ENCODE measurements around the gene HSP90AB1.

HSP90AB1 gene

DNA sequence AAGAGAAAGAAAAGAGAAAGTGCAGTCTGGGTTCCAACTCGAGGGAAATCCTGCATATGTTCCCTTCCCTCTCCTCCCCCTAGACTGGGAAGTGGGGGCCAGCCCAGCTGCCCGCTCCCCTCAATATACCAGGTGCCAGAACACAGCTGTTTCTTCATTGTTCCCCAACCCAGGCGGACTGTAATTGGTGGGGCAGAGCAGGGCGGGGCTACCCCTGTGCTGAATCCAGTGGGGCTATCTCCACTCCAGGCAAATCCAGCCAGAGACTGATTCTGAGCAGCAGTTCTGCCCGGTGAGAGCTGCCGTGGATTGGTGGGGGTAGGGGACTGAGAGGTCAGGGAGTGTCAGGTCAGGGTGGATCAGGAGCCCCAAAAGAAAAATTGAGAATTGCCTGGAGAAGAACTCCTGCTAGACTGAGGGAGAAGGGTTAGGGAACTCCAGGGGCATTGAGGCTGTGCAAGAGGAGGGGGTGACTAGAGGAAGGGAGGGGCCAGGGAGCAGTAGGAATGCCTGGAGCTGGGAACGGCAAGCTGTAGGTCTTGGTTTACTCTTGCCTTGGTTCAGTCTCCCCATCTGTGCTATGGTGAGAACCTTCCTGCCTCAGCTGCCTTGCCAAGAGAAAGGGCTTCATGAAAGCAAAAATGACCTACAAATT lies 30.1 kb upstream of the HSP90AB1 start, which contains the start of gene MYMX:
Gene MYMX (plus strand): TSS at position 250 of the 655 bp plus-strand sequence. CDS start 546 bp downstream, outside the sequence.
- Histone ChIP-seq H3K9me3 (ENCODE audit: control insufficient read depth, low read length) (no peaks in the 10 kb centered on the region), H3K9ac (ENCODE audit: low read length) (peak within 1 kb of the TSS; percentile 81), H3K27me3 (replicated peaks; ENCODE audit: control insufficient read depth, insufficient read depth, low read length) (no peaks in the 10 kb centered on the region), H3K36me3 (ENCODE audit: control insufficient read depth, insufficient read depth, low read length, severe bottlenecking) (no peaks in the 10 kb centered on the region), H3K4me1 (ENCODE audit: control insufficient read depth, insufficient read depth, low read length) (peaks cover 40% of the 10 kb centered on the region), H3K4me3 (ENCODE audit: low read length) (peak within 1 kb of the TSS; percentile 26)
- no peak for DNase-seq (ENCODE audit: low read depth)

DNA sequence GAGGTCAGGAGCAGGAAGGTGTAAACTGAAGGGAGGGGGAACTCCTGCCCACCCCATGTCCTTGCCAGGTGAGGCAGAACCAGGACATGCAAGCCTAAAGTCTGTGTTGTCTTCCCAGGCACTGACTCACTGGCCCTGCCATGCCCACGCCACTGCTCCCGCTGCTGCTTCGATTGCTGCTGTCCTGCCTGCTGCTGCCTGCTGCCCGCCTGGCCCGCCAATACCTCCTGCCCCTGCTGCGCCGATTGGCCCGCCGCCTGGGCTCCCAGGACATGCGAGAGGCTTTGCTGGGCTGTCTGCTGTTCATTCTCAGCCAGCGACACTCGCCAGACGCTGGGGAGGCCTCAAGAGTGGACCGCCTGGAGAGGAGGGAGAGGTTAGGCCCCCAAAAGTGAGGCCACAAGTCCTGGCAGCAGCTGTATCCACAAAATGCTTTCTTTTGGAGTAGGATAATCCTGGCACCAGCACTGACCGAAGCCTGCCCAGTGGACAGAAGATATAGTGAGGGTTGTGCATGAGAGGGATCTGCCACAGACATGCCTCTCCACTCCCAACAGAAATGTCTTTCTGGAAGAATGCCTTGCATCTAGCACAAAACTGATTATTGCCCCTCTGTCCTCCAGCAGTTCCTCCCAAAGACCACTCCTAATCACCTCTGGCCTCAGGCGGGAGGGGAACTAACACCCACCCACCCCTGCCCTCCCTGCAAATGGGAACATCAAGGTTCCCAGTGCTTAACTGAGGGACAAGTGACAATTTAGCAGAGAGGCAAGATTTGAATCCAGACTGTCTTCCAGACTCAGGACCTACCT lies 29.4 kb upstream of the HSP90AB1 start:
- Histone ChIP-seq H3K4me3 (ENCODE audit: low read length) (peak overlapping the region; percentile 26), H3K9ac (ENCODE audit: low read length) (peak overlapping the region; percentile 81)

DNA sequence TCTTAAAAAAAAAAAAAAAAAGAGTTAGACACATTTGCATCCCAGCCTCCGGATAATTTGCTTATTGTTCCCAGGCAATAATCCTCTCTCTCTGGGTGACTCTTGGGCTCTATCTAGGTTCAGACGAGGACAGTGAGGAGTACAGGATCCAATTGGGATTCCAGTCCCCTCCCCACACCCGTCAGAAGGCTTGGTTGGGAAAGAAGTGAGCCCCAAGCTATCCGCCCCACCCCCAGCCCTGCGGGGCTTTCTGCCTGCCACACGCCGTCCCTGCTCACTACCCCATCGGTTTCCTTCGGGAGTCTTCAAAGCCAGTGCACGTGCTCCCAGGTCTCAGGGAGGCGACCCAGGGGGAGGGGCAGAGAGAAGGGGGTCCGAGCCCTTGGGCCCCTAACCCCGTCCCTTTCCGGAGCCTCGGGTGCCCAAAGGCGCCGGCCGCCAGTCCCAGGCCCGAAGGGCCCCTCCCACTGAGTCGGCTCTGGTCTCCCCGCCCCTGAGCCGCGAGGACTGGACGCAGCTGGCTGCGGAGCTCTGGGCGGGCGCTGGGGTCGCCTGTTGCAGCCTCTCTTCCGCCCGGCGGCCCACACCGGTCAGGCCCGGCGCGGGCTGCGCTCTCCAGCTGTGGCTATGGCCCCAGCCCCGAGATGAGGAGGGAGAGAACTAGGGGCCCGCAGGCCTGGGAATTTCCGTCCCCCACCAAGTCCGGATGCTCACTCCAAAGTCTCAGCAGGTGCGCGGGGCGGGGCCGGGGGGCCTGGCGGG lies 27.7 kb upstream of the HSP90AB1 start:
- peak; percentile 83 for DNase-seq (ENCODE audit: low read depth)
- Histone ChIP-seq H3K36me3 (ENCODE audit: control insufficient read depth, insufficient read depth, low read length, severe bottlenecking) (no peaks in the 10 kb centered on the region), H3K9me3 (ENCODE audit: control insufficient read depth, low read length) (no peaks in the 10 kb centered on the region), H3K4me3 (ENCODE audit: low read length) (peak overlapping the region; percentile 79), H3K4me1 (ENCODE audit: control insufficient read depth, insufficient read depth, low read length) (peaks cover 49% of the 10 kb centered on the region), H3K27me3 (replicated peaks; ENCODE audit: control insufficient read depth, insufficient read depth, low read length) (no peaks in the 10 kb centered on the region), H3K9ac (ENCODE audit: low read length) (peak overlapping the region; percentile 81)

More for the DNA sequence above, 29.4 kb upstream of the HSP90AB1 start:
- Histone ChIP-seq H3K4me1 (ENCODE audit: control insufficient read depth, insufficient read depth, low read length) (peaks cover 41% of the 10 kb centered on the region), H3K27me3 (replicated peaks; ENCODE audit: control insufficient read depth, insufficient read depth, low read length) (no peaks in the 10 kb centered on the region), H3K36me3 (ENCODE audit: control insufficient read depth, insufficient read depth, low read length, severe bottlenecking) (no peaks in the 10 kb centered on the region), H3K9me3 (ENCODE audit: control insufficient read depth, low read length) (no peaks in the 10 kb centered on the region)
- no peak for DNase-seq (ENCODE audit: low read depth)

DNA sequence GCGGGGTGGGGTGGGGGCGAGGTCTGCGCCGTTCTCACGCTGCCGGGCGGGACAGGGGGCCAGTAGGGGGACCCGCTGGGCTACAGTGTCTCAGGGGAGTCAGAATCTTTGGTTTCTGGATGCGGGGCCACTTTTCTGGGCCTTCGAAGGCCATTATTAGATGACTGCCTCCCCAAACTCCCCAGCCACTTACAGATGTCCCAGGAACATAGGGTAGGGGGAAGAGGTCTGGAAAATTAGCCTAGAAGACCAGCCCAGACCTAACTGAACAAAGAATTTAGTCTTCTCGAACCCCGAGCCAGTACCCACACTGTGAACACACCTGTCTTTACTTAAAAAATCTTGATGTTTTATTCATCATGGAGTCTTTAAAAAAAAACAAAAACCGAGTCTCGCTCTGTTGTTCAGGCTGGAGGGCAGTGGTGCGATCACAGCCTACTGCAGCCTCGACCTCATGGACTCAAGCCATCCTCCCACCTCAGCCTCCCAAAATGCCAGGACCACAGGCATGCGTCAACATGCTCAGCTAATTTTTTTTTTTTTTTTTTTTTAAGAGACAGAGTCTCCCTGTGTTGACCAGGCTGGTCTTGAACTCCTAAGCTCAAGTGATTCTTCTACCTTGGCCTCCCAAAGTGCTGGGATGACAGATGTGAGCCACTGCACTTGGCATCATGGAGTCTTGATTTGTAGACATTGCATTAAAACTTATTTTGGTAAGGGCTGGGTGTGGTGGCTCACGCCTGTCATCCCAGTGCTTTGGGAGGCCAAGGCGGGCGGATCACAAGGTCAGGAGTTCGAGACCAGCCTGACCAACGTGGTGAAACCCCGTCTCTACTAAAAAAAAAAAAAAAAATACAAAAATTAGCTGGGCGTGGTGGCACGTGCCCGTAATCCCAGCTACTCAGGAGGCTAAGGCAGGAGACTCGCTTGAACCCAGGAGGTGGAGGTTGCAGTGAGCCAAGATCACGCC lies 26.8 kb upstream of the HSP90AB1 start:
- Histone ChIP-seq H3K4me1 (ENCODE audit: control insufficient read depth, insufficient read depth, low read length) (peaks cover 57% of the 10 kb centered on the region), H3K9ac (ENCODE audit: low read length) (peak overlapping the region; percentile 74), H3K27me3 (replicated peaks; ENCODE audit: control insufficient read depth, insufficient read depth, low read length) (no peaks in the 10 kb centered on the region), H3K4me3 (ENCODE audit: low read length) (peak overlapping the region; percentile 79), H3K9me3 (ENCODE audit: control insufficient read depth, low read length) (no peaks in the 10 kb centered on the region), H3K36me3 (ENCODE audit: control insufficient read depth, insufficient read depth, low read length, severe bottlenecking) (no peaks in the 10 kb centered on the region)
- DNase-seq (ENCODE audit: low read depth): no peak

DNA sequence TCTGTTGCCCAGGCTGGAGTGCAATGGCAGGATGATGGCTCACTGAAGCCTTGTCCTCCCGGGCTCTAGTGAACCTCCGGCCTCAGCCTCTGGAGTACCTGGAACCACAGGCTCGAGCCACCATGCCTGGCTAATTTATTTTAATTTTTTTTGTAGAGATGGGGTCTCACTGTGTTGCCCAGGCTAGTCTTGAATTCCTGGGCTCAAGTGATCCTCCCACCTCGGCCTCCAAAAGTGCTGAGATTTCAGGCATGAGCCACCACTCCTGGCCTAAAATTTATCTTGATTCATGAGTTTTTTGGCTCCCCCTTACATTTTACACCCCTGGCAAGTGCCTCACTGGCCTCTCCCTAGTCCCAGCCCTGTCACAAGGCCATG lies 26.0 kb upstream of the HSP90AB1 start:
- no peaks in the 10 kb centered on the region for H3K36me3 ChIP-seq (ENCODE audit: control insufficient read depth, insufficient read depth, low read length, severe bottlenecking)
- DNase-seq (ENCODE audit: low read depth): no peak
- H3K4me1 ChIP-seq (ENCODE audit: control insufficient read depth, insufficient read depth, low read length): peaks cover 63% of the 10 kb centered on the region
- H3K4me3 ChIP-seq (ENCODE audit: low read length): no peak overlapping the region
- H3K9ac ChIP-seq (ENCODE audit: low read length): peak overlapping the region; percentile 36
- no peaks in the 10 kb centered on the region for H3K9me3 ChIP-seq (ENCODE audit: control insufficient read depth, low read length)
- H3K27me3 ChIP-seq (replicated peaks; ENCODE audit: control insufficient read depth, insufficient read depth, low read length): no peaks in the 10 kb centered on the region

DNA sequence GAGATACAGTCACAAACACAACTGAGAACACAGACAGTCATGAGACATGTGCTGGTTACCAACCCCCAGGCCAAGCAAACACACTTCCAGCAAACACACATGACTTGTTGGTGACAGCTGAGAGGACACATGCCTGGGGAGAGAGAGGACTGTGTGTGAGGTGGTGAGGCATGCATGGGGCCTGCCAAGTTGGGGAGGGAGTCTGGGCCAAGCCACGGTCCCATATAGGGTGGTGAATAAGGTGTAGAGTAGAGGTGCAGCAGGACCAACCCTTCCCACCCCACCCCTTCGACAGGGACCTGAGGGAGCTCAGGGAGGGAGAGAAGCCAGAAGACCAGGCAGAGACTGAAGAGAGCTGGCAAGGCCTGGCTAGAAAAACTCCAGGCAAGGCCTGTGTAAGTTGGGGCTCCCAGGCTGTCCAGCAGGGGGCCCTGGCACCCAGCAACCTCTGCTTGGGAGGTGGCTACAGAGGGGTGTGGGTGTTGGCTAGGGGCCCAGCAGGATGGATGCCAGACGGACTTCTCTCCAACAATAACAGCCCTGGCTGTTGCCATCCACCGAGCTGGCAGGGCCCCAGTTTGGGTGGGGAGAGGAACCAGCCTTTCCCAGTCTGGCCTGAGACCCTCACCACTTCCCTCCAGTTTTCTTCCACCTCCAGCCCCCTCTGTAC lies 25.5 kb upstream of the HSP90AB1 start:
- no peaks in the 10 kb centered on the region for H3K9me3 ChIP-seq (ENCODE audit: control insufficient read depth, low read length)
- DNase-seq (ENCODE audit: low read depth): peak; percentile 84
- peaks cover 69% of the 10 kb centered on the region for H3K4me1 ChIP-seq (ENCODE audit: control insufficient read depth, insufficient read depth, low read length)

DNA sequence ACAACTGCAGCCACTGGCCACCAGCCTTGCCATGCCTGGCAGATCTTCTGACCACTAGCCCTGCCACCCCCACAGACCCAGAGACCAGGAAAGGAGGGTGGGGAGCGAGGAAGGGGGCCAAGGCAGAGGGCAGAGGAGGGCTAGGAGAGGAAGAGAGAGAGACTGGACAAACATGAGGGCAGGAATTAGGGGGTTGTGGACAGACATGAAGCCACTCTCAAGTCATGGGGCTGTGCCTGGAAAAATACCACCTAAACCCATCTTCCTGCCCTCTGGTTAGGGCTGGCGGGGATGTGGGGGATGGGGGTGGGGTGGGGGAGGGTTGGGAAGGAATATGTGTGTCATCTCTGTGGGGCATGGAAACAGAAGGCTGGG lies 25.0 kb upstream of the HSP90AB1 start:
- Histone ChIP-seq H3K36me3 (ENCODE audit: control insufficient read depth, insufficient read depth, low read length, severe bottlenecking) (no peaks in the 10 kb centered on the region), H3K4me1 (ENCODE audit: control insufficient read depth, insufficient read depth, low read length) (peaks cover 69% of the 10 kb centered on the region), H3K9ac (ENCODE audit: low read length) (peak overlapping the region; percentile 60), H3K9me3 (ENCODE audit: control insufficient read depth, low read length) (no peaks in the 10 kb centered on the region), H3K27me3 (replicated peaks; ENCODE audit: control insufficient read depth, insufficient read depth, low read length) (no peaks in the 10 kb centered on the region), H3K4me3 (ENCODE audit: low read length) (peak overlapping the region; percentile 80)
- DNase-seq (ENCODE audit: low read depth): no peak

More for the DNA sequence above, 25.5 kb upstream of the HSP90AB1 start:
- no peaks in the 10 kb centered on the region for H3K27me3 ChIP-seq (replicated peaks; ENCODE audit: control insufficient read depth, insufficient read depth, low read length)
- H3K9ac ChIP-seq (ENCODE audit: low read length): peak overlapping the region; percentile 60
- peak overlapping the region; percentile 68 for H3K4me3 ChIP-seq (ENCODE audit: low read length)
- no peaks in the 10 kb centered on the region for H3K36me3 ChIP-seq (ENCODE audit: control insufficient read depth, insufficient read depth, low read length, severe bottlenecking)

DNA sequence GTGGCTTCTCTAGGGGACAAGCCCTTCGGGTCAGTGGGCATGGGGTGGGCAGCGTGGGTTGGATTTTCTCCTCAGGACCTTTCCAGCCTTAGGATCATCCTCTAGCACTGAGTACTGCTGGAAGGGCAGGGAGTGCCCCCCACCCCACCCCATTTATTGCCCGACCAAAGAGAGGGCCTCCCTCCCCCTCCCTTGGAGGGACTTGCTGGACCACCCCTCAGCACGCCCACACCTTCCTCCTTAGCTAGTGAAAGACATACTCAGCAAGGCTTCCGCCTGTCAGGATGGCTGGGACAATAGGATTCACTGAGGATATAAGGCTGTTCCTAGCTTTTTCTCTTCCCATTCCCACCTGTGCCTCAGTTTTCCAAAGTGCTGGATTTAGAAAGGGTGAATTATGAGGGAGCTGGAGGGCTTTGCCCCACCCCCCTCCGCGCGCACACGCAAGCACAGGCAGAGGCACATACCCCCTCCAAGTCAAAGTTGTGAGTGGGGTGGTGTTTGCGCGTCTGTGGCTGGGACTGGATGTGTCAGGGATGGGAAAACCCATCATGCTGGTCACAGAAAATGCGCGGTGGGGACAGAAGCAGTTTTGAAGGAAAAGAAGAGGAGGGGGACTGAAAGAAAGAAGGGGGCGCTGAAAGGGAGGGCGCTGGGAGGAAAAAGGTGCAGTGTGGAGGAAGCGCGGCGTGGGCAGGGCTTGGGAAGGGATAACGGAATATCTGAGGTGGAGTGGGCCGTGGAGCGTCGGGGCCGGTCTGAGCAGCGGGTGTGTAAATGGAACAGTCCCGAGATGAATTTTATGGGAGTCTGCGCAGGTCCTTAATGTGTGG lies 24.2 kb upstream of the HSP90AB1 start:
- DNase-seq (ENCODE audit: low read depth): no peak
- peak overlapping the region; percentile 80 for H3K4me3 ChIP-seq (ENCODE audit: low read length)
- H3K36me3 ChIP-seq (ENCODE audit: control insufficient read depth, insufficient read depth, low read length, severe bottlenecking): no peaks in the 10 kb centered on the region
- no peaks in the 10 kb centered on the region for H3K27me3 ChIP-seq (replicated peaks; ENCODE audit: control insufficient read depth, insufficient read depth, low read length)
- H3K9ac ChIP-seq (ENCODE audit: low read length): peak overlapping the region; percentile 68
- H3K4me1 ChIP-seq (ENCODE audit: control insufficient read depth, insufficient read depth, low read length): peaks cover 69% of the 10 kb centered on the region
- no peaks in the 10 kb centered on the region for H3K9me3 ChIP-seq (ENCODE audit: control insufficient read depth, low read length)

DNA sequence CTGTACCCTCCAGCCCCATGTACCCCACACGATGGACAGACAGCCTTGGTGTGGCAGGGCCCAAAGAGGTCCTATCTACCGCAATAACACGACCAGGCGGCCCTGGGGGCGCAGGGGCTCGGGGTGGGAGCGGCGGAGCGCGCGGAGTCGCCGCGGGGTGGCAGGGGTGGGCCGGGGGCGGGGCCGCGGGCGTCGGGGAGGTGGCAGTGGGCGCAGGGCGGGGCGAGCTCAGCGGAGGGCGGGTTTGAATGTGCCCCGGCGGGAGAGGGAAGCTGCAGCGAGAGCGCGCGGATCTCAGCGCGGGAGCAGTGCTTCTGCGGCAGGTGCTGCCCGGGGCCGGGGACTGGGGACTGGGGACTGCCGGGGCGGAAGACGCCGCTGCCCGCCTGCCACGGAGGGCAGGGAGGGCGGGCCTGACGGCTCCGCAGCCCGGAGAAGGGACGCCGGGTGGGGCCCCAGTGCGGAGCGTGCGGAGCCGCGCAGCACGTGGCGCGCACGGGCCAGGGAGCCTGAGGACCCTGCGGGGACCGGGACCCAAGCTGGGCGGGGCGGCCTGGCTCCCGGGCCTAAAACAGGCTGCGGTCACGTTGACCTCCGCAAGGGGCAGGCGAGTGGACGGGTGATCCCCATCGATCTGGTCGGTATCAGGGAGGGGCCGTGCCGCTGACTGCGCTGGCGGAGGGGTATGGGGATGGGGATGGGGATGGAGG lies 23.4 kb upstream of the HSP90AB1 start, which contains the start of gene SLC29A1:
Gene SLC29A1 (plus strand): TSS at position 277 of the 710 bp plus-strand sequence. CDS start 3,719 bp downstream, outside the sequence.
- Histone ChIP-seq H3K4me3 (ENCODE audit: low read length) (peak within 1 kb of the TSS; percentile 80), H3K4me1 (ENCODE audit: control insufficient read depth, insufficient read depth, low read length) (peaks cover 69% of the 10 kb centered on the region), H3K27me3 (replicated peaks; ENCODE audit: control insufficient read depth, insufficient read depth, low read length) (no peaks in the 10 kb centered on the region), H3K9me3 (ENCODE audit: control insufficient read depth, low read length) (no peaks in the 10 kb centered on the region), H3K9ac (ENCODE audit: low read length) (peak within 1 kb of the TSS; percentile 68), H3K36me3 (ENCODE audit: control insufficient read depth, insufficient read depth, low read length, severe bottlenecking) (no peaks in the 10 kb centered on the region)
- DNase-seq (ENCODE audit: low read depth): peak; percentile 80

Data from adipocyte (in vitro differentiated cells).